IPS-18a (cell line): Measurements from ENCODE around the gene GGT5.

Source experiments
- H3K27ac ChIP-seq: one replicate; pipeline ENCODE4 v1.5.1; 2013; ENCODE audit warnings: low read length
- H3K27me3 ChIP-seq: one replicate; pipeline ENCODE4 v1.6.1; 2013; ENCODE audit warnings: mild to moderate bottlenecking, low read length; ENCODE audit not compliant: control insufficient read depth, insufficient read depth
- H3K36me3 ChIP-seq: one replicate; pipeline ENCODE4 v1.6.1; 2013; ENCODE audit warnings: low read depth, low read length; ENCODE audit not compliant: control insufficient read depth
- H3K4me1 ChIP-seq: one replicate; pipeline ENCODE4 v1.6.1; 2013; ENCODE audit warnings: low read depth, low read length; ENCODE audit not compliant: control insufficient read depth
- H3K4me3 ChIP-seq: one replicate; pipeline ENCODE4 v1.5.1; 2013; ENCODE audit warnings: low read length
- H3K9ac ChIP-seq: one replicate; pipeline ENCODE4 v1.6.1; 2013; ENCODE audit warnings: mild to moderate bottlenecking, low read length, moderate library complexity
- H3K9me3 ChIP-seq: one replicate; pipeline ENCODE4 v1.6.1; 2013; ENCODE audit warnings: low read depth, low read length; ENCODE audit not compliant: control insufficient read depth

The GGT5 gene

GRCh38 chr22:24177456-24177855 is 67.4 kb downstream of the GGT5 start:
- H3K4me3 ChIP-seq: no peak overlapping the region
- peaks cover 6% of the 10 kb centered on the region for H3K36me3 ChIP-seq
- no peaks in the 10 kb centered on the region for H3K9me3 ChIP-seq
- H3K4me1 ChIP-seq: peaks cover 4% of the 10 kb centered on the region
- no peak overlapping the region for H3K9ac ChIP-seq
- H3K27me3 ChIP-seq: no peaks in the 10 kb centered on the region
- H3K27ac ChIP-seq: no peak overlapping the region

DNA sequence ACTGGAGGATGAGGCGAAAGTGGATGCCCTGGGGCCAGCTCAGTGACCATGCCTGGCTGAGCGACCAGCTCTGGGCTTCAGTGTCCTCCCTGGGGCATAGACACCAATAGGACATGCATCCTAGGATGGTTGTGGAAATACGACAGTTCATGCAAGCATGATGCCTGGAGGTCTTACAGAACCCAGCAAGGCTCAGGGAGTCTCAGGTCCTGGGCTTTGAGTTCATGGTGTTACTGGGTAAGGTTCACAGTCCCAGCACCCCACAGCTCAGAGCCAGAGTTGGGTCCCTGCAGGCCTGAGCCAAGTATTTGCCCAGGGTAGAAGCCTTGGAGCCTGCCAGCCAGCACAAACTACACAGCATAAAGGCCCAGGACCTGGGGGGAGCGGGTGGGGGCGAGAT is 67.8 kb downstream of the GGT5 start:
- Histone ChIP-seq H3K4me1 (peaks cover 4% of the 10 kb centered on the region), H3K36me3 (peaks cover 9% of the 10 kb centered on the region), H3K27me3 (no peaks in the 10 kb centered on the region), H3K4me3 (no peak overlapping the region), H3K9me3 (no peaks in the 10 kb centered on the region), H3K27ac (no peak overlapping the region), H3K9ac (no peak overlapping the region)

- no peak overlapping the region for H3K27ac ChIP-seq
- H3K27me3 ChIP-seq: no peaks in the 10 kb centered on the region
- H3K4me3 ChIP-seq: no peak overlapping the region
- H3K36me3 ChIP-seq: peaks cover 10% of the 10 kb centered on the region
- peaks cover 2% of the 10 kb centered on the region for H3K4me1 ChIP-seq
- H3K9ac ChIP-seq: no peak overlapping the region
- no peaks in the 10 kb centered on the region for H3K9me3 ChIP-seq
These were observed 68.3 kb downstream of the GGT5 start for GRCh38 chr22:24176630-24177029.

GRCh38 chr22:24176040-24176439 is 68.8 kb downstream of the GGT5 start:
- H3K27ac ChIP-seq: no peak overlapping the region
- H3K4me3 ChIP-seq: no peak overlapping the region
- H3K4me1 ChIP-seq: no peaks in the 10 kb centered on the region
- no peaks in the 10 kb centered on the region for H3K27me3 ChIP-seq
- H3K9ac ChIP-seq: no peak overlapping the region
- H3K36me3 ChIP-seq: peaks cover 10% of the 10 kb centered on the region
- H3K9me3 ChIP-seq: no peaks in the 10 kb centered on the region

DNA sequence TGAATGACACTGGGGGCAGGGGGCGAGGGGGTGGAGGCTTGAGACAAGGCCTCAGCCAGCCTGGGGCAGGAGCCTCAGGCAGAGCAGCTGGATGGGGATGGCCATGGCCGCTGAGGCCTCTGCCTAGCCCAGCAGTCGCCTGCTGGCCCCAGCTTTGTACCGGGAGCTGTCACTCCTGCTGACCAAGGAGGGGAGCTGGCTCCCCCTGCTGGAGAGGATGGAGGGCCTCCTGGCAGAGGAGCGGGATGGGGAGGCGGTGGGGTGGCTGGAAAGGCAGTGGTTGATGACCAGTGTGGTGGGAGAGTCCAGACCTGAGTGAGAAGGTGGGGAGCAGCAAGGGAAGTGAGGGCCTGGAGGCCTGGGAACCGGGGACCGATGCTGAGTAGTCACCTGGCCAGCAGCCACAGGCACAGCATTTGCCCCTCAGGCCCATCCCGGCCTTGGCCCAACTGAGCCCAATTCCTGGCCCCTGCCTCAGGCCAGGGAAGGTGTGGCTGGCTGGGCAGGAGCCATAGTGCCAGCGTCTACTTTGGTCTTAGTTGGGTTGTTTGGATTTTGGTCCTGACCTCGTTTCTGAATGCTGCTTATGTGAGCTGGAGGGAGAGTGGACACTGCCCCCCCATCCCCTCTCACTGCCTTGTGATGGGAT is 69.6 kb downstream of the GGT5 start:
- H3K27ac ChIP-seq: no peak overlapping the region
- no peak overlapping the region for H3K4me3 ChIP-seq
- H3K9ac ChIP-seq: no peak overlapping the region
- no peaks in the 10 kb centered on the region for H3K27me3 ChIP-seq
- H3K4me1 ChIP-seq: no peaks in the 10 kb centered on the region
- no peaks in the 10 kb centered on the region for H3K9me3 ChIP-seq
- H3K36me3 ChIP-seq: peaks cover 10% of the 10 kb centered on the region

DNA sequence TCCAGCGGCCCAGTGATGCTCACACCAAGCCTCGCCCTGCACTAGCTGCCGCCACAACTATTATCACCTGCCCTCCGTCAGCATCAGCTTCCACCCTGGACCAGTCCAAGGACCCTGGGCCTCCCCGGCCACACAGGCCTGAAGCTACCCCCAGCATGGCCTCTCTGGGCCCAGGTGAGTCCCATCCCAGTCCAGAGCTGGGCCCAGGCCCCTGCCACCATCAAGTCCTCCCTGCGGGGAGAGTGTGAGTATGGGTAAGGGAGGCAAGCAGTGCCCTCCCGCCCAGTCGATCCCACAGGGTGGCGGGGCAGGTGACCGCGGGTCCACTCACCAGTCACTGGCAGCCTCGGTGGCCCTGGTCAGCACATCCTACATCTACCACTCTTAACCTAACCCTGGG is 73.1 kb downstream of the GGT5 start:
- Histone ChIP-seq H3K36me3 (peaks cover 22% of the 10 kb centered on the region), H3K4me1 (no peaks in the 10 kb centered on the region), H3K27ac (no peak overlapping the region), H3K9me3 (no peaks in the 10 kb centered on the region), H3K27me3 (no peaks in the 10 kb centered on the region), H3K9ac (no peak overlapping the region), H3K4me3 (no peak overlapping the region)

- no peaks in the 10 kb centered on the region for H3K27me3 ChIP-seq
- H3K4me3 ChIP-seq: no peak overlapping the region
- H3K36me3 ChIP-seq: peaks cover 22% of the 10 kb centered on the region
- H3K27ac ChIP-seq: no peak overlapping the region
- no peaks in the 10 kb centered on the region for H3K4me1 ChIP-seq
- H3K9ac ChIP-seq: no peak overlapping the region
- H3K9me3 ChIP-seq: no peaks in the 10 kb centered on the region
These were observed 74.2 kb downstream of the GGT5 start for GRCh38 chr22:24170632-24171031.

DNA sequence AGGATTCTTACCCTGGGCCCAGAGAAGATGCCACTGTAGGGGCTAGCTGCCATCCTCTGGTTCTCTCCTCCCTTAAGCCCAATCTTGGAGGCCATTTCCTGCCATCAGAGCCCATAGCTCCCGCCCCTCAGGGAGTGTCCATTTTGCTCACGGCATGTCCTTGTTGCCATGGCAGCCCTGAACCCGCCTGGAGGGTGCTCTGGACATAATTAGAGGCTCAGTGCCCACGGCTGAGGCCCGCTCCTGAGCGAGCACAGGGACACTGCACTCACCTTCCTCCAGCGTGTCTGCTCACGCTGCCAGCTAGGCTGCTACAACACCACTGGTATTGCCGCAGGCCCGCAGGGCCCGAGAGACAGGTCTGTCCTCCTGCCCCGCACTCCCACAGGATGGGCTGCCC is 74.7 kb downstream of the GGT5 start:
- H3K4me3 ChIP-seq: no peak overlapping the region
- H3K9ac ChIP-seq: no peak overlapping the region
- peaks cover 22% of the 10 kb centered on the region for H3K36me3 ChIP-seq
- no peaks in the 10 kb centered on the region for H3K27me3 ChIP-seq
- no peaks in the 10 kb centered on the region for H3K4me1 ChIP-seq
- H3K27ac ChIP-seq: no peak overlapping the region
- H3K9me3 ChIP-seq: no peaks in the 10 kb centered on the region
